HepG2 (cell line): ENCODE measurements around the gene NES.

Source experiments
- NONO ChIP-seq, 2 experiments: fragments of 450-650 bp in 1 of 2; sonication (generic) in 1 of 2; formaldehyde crosslinking in 1 of 2; IDR thresholded peaks in 1 of 2; conservative IDR thresholded peaks in 1 of 2; 2 replicates each; pipeline versions ENCODE4 v1.6.1 to v1.8.0; 2017 to 2022; ENCODE audit warnings: mild to moderate bottlenecking in 1 of 2, missing genetic modification reagents in 1 of 2, moderate library complexity in 1 of 2
- RFX5 ChIP-seq: IDR thresholded peaks from 2 replicates; pipeline ENCODE4 v1.6.1; 2011; ENCODE audit warnings: low read depth, low read length, improper control_type of control experiment
- SCMH1 ChIP-seq: sonication (generic); formaldehyde crosslinking; IDR thresholded peaks from 2 replicates; pipeline ENCODE4 v1.9.0; 2021; ENCODE audit warnings: missing genetic modification reagents, mild to moderate bottlenecking, borderline replicate concordance
- ZNF24 ChIP-seq: fragments of 450-650 bp; IDR thresholded peaks from 2 replicates; pipeline ENCODE4 v1.6.1; 2017; ENCODE audit warnings: antibody characterized with exemption, mild to moderate bottlenecking
- ZNF460 ChIP-seq: sonication (generic); formaldehyde crosslinking; IDR thresholded peaks from 2 replicates; pipeline ENCODE4 v1.5.1; 2020; ENCODE audit warnings: missing genetic modification reagents, mild to moderate bottlenecking, borderline replicate concordance

DNA sequence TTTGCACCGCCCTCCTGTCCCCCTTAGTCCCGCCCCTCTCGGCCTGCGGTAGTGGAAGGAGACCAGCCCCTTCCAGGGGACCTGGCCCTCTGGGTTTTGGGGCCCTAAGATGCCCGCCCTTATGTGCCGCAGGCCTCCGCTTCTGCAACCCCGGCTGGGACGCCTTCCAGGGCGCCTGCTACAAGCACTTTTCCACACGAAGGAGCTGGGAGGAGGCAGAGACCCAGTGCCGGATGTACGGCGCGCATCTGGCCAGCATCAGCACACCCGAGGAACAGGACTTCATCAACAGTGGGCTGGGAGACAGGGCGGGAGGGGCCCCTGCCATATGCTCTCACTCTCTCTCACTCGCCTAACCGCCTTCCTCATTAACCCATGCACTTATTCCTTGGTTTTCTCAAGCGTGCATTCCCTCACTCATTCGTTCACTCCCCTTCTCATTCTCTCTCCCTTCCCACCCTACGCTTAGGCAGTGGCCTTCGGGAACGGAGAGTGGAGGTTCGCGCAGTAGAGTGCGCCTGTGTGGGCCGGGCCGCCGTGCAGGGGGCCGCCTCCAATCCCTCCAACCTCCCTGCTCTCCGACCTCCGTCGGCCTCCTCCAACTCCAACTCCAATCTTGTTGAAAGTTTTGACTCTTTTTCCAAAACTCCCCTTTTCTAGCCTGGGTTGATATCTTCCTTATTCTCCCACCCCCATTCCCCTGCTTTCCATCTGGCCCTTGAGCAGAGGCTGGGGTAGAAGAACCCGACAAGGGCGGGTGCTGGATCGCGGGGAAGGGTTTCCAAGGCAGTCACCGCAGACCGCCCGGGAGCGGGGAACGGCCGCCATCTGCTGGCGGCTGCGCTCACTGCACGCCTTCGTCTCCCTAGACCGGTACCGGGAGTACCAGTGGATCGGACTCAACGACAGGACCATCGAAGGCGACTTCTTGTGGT lies 20.1 kb downstream of the NES start:
- TF ChIP-seq ZNF24 (no peak), NONO (IDR thresholded peaks at IDR 0.05) (no peak), NONO (CRISPR knock-in tag; conservative IDR thresholded peaks at IDR 0.05) (no peak), SCMH1 (CRISPR knock-in tag) (no peak), RFX5 (no peak), ZNF460 (CRISPR knock-in tag) (no peak)
